Body of pancreas (tissue), 4 donors: ENCODE results near the gene OR4F6. TPM values are rescaled to one million over a fixed set of nuclear protein-coding genes. Genes with fewer than 3 reads are reported as not detected.
A peak's percentile ranks its signal among the peaks of the same experiment; 100 is the strongest.
"Not testable (repeated sequence)": the region's sequence is repeated elsewhere in the genome, so short reads cannot be mapped to it uniquely, and the experiment has no call there.

Experiments
- ATAC-seq: fragments of 150-250 bp; one replicate; pipeline ENCODE4 v1.9.1; 2016
- DNase-seq, 4 donors: peaks; one replicate each; pipeline ENCODE4 v3.0.0-alpha.2; 2019
- H3K27ac ChIP-seq, 4 donors: fragments of 200-600 bp; sonication (generic); 1 replicate in 3 of 4; 2 replicates in 1 of 4; pipeline versions ENCODE4 v1.5.1 to v1.6.1; 2016 to 2019; ENCODE audit warnings: mild to moderate bottlenecking in 1 of 4, mixed read lengths in 1 of 4, moderate library complexity in 1 of 4
- H3K27me3 ChIP-seq, 2 donors: fragments of 200-600 bp; sonication (generic); one replicate each; pipeline ENCODE4 v1.6.0; 2016; ENCODE audit warnings: mild to moderate bottlenecking in 1 of 2
- H3K36me3 ChIP-seq, 2 donors: fragments of 200-600 bp; sonication (generic); replicated peaks in 1 of 2; 2 replicates each; pipeline ENCODE4 v1.5.1; 2016; ENCODE audit warnings: low read depth in 2 of 2; ENCODE audit not compliant: insufficient read depth in 1 of 2
- H3K4me1 ChIP-seq: fragments of 200-600 bp; sonication (generic); one replicate; pipeline ENCODE4 v1.6.0; 2016
- H3K4me3 ChIP-seq, 2 donors: fragments of 200-600 bp; sonication (generic); 1 replicate in 1 of 2; 2 replicates in 1 of 2; pipeline ENCODE4 v1.5.1; 2016 to 2019
- H3K9me3 ChIP-seq, 3 donors: fragments of 200-600 bp; sonication (generic); 1 replicate in 2 of 3; 2 replicates in 1 of 3; pipeline ENCODE4 v1.5.1; 2016
- POLR2A ChIP-seq, 3 donors: fragments of 450-650 bp; IDR thresholded peaks; one replicate each; pipeline ENCODE4 v1.6.1; 2016; ENCODE audit warnings: antibody characterized with exemption in 3 of 3, mild to moderate bottlenecking in 2 of 3
- WGBS, 2 donors: methylation state at CpG; one replicate each; pipeline ENCODE4 v1.1.5; 2017; 5-methylcytosine and 5-hydroxymethylcytosine counted together
- intact Hi-C: fragments of 100-400 bp; cut with DNase I; formaldehyde crosslinking; loops from one replicate; pipeline ENCODE4 v1.15.1; 2023
- total RNA-seq, 2 donors: library from RNA; depleted of rRNA; stranded (reverse); fragments of >200 nt; gene quantifications; one replicate each; pipeline ENCODE4 v1.1.0, GENCODE V29; 2016
- TF ChIP-seq, protein P1 (sequence below), 7 experiments: fragments of 450-650 bp in 4 of 7; fragments of 200-600 bp in 3 of 7; sonication (generic) in 3 of 7; IDR thresholded peaks; one replicate each; pipeline ENCODE4 v1.5.1; 2016 to 2019; ENCODE audit warnings: antibody characterized with exemption in 7 of 7

Gene OR4F6, protein sequence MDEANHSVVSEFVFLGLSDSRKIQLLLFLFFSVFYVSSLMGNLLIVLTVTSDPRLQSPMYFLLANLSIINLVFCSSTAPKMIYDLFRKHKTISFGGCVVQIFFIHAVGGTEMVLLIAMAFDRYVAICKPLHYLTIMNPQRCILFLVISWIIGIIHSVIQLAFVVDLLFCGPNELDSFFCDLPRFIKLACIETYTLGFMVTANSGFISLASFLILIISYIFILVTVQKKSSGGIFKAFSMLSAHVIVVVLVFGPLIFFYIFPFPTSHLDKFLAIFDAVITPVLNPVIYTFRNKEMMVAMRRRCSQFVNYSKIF
- total RNA-seq: not detected

DNA sequence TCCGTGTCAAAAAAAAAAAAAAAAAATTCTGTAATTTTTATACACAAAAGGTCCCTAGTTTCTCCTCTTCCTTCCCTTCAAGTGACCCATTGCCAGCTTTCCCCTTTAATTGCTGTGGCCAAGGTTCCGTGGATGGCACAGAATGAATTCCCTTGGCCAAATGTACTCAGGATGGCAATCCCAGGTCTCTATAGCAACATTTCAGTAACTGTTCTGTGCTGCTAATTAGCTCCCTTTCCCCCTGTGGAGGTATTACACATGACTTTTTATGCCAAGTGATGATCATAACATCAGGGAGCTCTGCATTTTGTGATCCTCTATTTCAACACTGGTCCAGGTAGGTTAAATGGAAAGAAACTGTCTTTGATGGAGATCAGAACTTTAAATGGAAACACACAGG, at the start of gene OR4F6:
OR4F6 (plus strand) TSS at position 301 of the 400 bp plus-strand sequence. CDS start 2,211 bp downstream, outside the sequence.
- no peaks in the 10 kb centered on the region for H3K36me3 ChIP-seq
- DNase-seq (no peak), ATAC-seq (no peak)
- no peaks in the 10 kb centered on the region for H3K9me3 ChIP-seq
- no peak within 1 kb of the TSS for H3K4me3 ChIP-seq
- H3K27me3 ChIP-seq: no peaks in the 10 kb centered on the region
- WGBS, 2 donors: 77 to 85% methylated on average over 2 of the region's 2 CpGs
- no peak within 1 kb of the TSS for H3K27ac ChIP-seq
- no peaks in the 10 kb centered on the region for H3K4me1 ChIP-seq
- TF ChIP-seq, protein P1, sequence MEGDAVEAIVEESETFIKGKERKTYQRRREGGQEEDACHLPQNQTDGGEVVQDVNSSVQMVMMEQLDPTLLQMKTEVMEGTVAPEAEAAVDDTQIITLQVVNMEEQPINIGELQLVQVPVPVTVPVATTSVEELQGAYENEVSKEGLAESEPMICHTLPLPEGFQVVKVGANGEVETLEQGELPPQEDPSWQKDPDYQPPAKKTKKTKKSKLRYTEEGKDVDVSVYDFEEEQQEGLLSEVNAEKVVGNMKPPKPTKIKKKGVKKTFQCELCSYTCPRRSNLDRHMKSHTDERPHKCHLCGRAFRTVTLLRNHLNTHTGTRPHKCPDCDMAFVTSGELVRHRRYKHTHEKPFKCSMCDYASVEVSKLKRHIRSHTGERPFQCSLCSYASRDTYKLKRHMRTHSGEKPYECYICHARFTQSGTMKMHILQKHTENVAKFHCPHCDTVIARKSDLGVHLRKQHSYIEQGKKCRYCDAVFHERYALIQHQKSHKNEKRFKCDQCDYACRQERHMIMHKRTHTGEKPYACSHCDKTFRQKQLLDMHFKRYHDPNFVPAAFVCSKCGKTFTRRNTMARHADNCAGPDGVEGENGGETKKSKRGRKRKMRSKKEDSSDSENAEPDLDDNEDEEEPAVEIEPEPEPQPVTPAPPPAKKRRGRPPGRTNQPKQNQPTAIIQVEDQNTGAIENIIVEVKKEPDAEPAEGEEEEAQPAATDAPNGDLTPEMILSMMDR (IDR thresholded peaks at IDR 0.05): no peak
- TF ChIP-seq POLR2A (IDR thresholded peaks at IDR 0.05): no peak
- intact Hi-C loops: no loop called here

DNA sequence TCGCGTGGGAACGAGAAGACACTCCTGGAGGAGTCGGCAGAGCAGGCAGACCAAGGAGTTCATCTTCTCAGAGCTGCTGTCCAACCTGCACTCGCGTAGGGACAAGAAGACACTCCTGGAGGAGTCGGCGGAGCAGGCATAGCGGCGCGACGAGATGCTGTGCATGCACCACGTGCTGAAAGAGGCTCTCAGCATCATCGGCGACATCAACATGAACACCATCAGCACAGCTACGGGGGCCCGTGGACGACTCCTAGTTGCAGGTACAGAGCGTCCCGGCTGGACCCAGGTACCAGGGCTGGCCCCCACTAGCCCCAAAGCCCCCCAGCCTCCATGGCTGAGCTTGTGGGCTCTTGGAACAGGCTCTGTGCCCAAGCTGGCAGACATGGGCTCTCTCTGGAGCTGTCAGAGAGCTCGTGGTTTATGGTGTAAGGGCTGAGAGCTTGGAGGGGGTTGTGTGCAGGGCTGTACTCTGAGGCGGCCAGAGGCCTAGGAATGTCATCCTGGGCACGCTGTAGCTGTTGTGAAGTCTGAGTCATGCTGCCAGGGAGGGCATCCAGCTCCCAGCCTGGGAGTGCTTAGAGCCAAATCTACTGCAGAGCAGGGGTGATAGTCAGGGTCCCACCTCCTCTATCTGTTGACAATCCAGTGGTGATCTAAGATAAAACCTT, 38.5 kb upstream of the OR4F6 start:
- H3K4me3 ChIP-seq, DNase-seq, H3K4me1 ChIP-seq, H3K27me3 ChIP-seq, H3K27ac ChIP-seq, intact Hi-C loops, H3K36me3 ChIP-seq, H3K9me3 ChIP-seq, ATAC-seq: not testable (repeated sequence)
- WGBS, 2 donors: 80 to 87% methylated on average over 9 to 23 of the region's 23 CpGs

DNA sequence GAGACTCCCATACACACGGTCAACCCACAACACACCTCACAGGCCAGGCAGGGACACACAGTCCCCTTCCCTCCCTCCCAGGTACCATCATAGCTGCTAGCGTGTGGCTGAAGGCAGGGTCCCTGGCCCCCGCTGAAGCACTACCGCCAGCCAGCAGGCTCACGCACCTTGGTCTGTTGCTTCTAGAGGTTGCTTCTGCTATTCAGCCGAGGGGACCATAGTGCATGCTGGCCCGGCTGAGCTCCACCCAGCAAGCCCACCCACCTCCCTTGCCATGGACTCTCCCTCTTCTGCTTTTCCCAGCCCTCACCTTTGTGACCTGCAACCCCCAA, 38.0 kb upstream of the OR4F6 start:
- DNase-seq, ATAC-seq, H3K27me3 ChIP-seq, H3K4me3 ChIP-seq, H3K27ac ChIP-seq, H3K4me1 ChIP-seq, H3K9me3 ChIP-seq, H3K36me3 ChIP-seq, intact Hi-C loops: not testable (repeated sequence)
- WGBS, 2 donors: 90% methylated on average over 7 of the region's 7 CpGs; no CpG with 5 or more reads in 1 of the 2 donors

DNA sequence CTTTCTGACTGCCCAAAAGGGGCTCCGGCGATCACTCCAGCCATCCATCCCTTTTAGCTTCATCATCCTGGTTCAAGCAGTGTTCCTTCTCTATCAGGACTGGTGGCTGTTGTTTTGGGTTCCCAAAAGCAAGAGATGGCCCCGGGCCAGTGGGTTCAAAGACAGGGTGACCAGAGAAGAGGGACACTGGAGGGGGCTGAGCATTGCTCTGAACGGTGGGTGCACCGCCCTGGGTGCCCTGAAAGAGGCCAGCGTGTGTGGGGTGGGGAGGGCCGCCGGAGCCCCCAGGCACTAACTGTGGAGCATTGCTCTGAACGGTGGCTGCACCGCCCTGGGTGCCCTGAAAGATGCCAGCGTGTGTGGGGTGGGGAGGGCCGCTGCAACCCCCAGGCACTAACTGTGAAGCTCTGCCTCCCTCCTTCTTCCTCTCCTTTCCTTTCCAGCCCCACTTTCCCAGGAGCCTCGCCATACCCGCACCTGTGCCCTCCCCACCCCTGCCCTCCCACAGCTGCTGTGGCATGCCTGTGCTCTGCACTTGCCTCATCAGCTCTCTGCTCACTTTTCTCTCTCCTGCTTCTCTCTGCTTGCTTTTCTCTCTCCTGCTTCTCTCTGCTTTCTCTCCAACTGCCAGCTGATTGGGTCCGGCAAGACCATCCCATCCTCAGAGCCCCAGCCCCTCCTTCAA, 37.4 kb upstream of the OR4F6 start:
- intact Hi-C loops: no loop called here
- no peaks in the 10 kb centered on the region for H3K27me3 ChIP-seq
- no peak for ATAC-seq

DNA sequence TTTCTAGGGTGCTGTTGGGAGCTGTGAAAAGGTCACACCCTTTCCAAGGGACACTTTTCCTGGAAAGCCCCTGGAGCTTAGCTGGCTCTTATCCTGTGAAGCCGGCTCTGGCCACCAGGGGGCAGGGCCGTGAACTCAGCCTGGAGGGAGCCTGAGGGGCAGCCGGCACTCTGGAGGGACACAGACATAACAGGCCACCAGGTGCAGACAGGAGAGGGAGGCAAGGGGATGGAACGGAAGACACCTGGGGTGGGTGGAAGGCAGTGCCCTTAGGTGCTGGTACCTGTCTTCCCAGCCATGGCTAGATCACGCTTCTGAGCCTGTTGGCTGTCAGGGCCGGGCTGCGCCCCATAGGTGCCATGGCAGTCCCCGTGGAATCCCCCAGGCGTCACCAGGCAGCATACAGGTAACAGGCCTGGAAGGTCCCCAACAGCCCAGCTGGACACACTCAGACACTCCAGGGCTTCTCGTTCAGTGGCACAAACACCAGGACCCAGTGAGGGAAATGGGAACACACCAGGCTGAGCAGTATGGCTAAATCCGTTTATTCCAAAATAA, 36.1 kb upstream of the OR4F6 start:
- 73 to 89% methylated on average over 5 to 7 of the region's 11 CpGs for WGBS, 2 donors
- intact Hi-C loops, DNase-seq: not testable (repeated sequence)

More for the DNA sequence above, 37.4 kb upstream of the OR4F6 start:
- 76 to 82% methylated on average over 11 to 15 of the region's 15 CpGs for WGBS, 2 donors
- H3K4me3 ChIP-seq: no peak overlapping the region
- TF ChIP-seq, protein P1 (IDR thresholded peaks at IDR 0.05): no peak
- no peak for TF ChIP-seq POLR2A (IDR thresholded peaks at IDR 0.05)
- DNase-seq: no peak
- no peaks in the 10 kb centered on the region for H3K36me3 ChIP-seq
- no peak overlapping the region for H3K27ac ChIP-seq
- no peaks in the 10 kb centered on the region for H3K9me3 ChIP-seq
- H3K4me1 ChIP-seq: no peaks in the 10 kb centered on the region

More for the DNA sequence above, 36.1 kb upstream of the OR4F6 start:
- H3K27me3 ChIP-seq, H3K27ac ChIP-seq, H3K9me3 ChIP-seq, H3K36me3 ChIP-seq, H3K4me3 ChIP-seq, ATAC-seq, H3K4me1 ChIP-seq: not testable (repeated sequence)
- TF ChIP-seq, protein P1 (IDR thresholded peaks at IDR 0.05): peak in 2 of 7 experiments; percentile 12 to 17
